Vagina (tissue), 2 donors: Measurements from ENCODE around the gene OR6K2. TPM values are rescaled to one million over a fixed set of nuclear protein-coding genes. Genes with fewer than 3 reads are reported as not detected.

Experiments
- DNase-seq, 2 donors: peaks; one replicate each; pipeline ENCODE4 v3.0.0-alpha.2; 2017; ENCODE audit errors: extremely low spot score in 2 of 2
- H3K27ac ChIP-seq: fragments of 200-600 bp; sonication (generic); one replicate; pipeline ENCODE4 v1.5.1; 2019
- H3K27me3 ChIP-seq: fragments of 200-600 bp; sonication (generic); one replicate; pipeline ENCODE4 v1.5.1; 2019
- H3K36me3 ChIP-seq, 2 donors: fragments of 200-600 bp; sonication (generic); one replicate each; pipeline ENCODE4 v1.5.1; 2017 to 2019
- H3K4me1 ChIP-seq: fragments of 200-600 bp; sonication (generic); one replicate; pipeline ENCODE4 v1.5.1; 2019
- H3K4me3 ChIP-seq, 2 donors: fragments of 200-600 bp; sonication (generic); 1 replicate in 1 of 2; 2 replicates in 1 of 2; pipeline ENCODE4 v1.5.1; 2016 to 2019
- H3K9me3 ChIP-seq: fragments of 200-600 bp; sonication (generic); one replicate; pipeline ENCODE4 v1.5.1; 2019
- CTCF ChIP-seq, 3 experiments: fragments of 450-650 bp in 2 of 3; fragments of 200-600 bp in 1 of 3; sonication (generic) in 1 of 3; IDR thresholded peaks; one replicate each; pipeline ENCODE4 v1.5.1; 2017 to 2019; ENCODE audit warnings: antibody characterized with exemption in 3 of 3, mild to moderate bottlenecking in 2 of 3, moderate library complexity in 2 of 3
- POLR2A ChIP-seq, 2 donors: fragments of 450-650 bp; IDR thresholded peaks; one replicate each; pipeline ENCODE4 v1.6.1; 2017; ENCODE audit warnings: antibody characterized with exemption in 2 of 2, mild to moderate bottlenecking in 2 of 2, moderate library complexity in 2 of 2
- POLR2AphosphoS5 ChIP-seq, 2 donors: sonication (generic); formaldehyde crosslinking; IDR thresholded peaks; one replicate each; pipeline ENCODE4 v1.9.0; 2017; ENCODE audit warnings: antibody characterized with exemption in 2 of 2, mild to moderate bottlenecking in 2 of 2, low read depth in 1 of 2; ENCODE audit not compliant: insufficient read depth in 1 of 2
- intact Hi-C: fragments of 100-400 bp; cut with DNase I; formaldehyde crosslinking; loops from one replicate; pipeline ENCODE4 v1.15.1; 2023
- total RNA-seq: library from RNA; depleted of rRNA; stranded (reverse); fragments of >200 nt; gene quantifications from one replicate; pipeline ENCODE4 v1.2.3, GENCODE V29; 2016

The OR6K2 gene
- total RNA-seq = not detected

- H3K27ac ChIP-seq = no peak within 1 kb of the TSS
- H3K4me1 ChIP-seq = no peaks in the 10 kb centered on the region
- H3K4me3 ChIP-seq = no peak within 1 kb of the TSS
- no peak for DNase-seq
- intact Hi-C loops = no loop called here
- H3K9me3 ChIP-seq = no peaks in the 10 kb centered on the region
- TF ChIP-seq CTCF (IDR thresholded peaks at IDR 0.05) (no peak), POLR2AphosphoS5 (IDR thresholded peaks at IDR 0.05; ENCODE audit: insufficient read depth in 1 of 2, low read depth in 1 of 2) (no peak), POLR2A (IDR thresholded peaks at IDR 0.05) (no peak)
- H3K36me3 ChIP-seq = no peaks in the 10 kb centered on the region
- H3K27me3 ChIP-seq = no peaks in the 10 kb centered on the region
Measured at GRCh38 chr1:158700552-158700951, at the start of gene OR6K2. TSS of gene OR6K2 (minus strand) at chr1:158700652. CDS start at chr1:158700652, 0 bp downstream.

- intact Hi-C loops = no loop called here
- no peaks in the 10 kb centered on the region for H3K9me3 ChIP-seq
- no peak for DNase-seq
- H3K4me1 ChIP-seq = no peaks in the 10 kb centered on the region
- H3K27ac ChIP-seq = no peak overlapping the region
- H3K36me3 ChIP-seq = no peaks in the 10 kb centered on the region
- no peak overlapping the region for H3K4me3 ChIP-seq
- no peak for TF ChIP-seq CTCF (IDR thresholded peaks at IDR 0.05)
- TF ChIP-seq POLR2A (IDR thresholded peaks at IDR 0.05) = no peak
- no peak for TF ChIP-seq POLR2AphosphoS5 (IDR thresholded peaks at IDR 0.05; ENCODE audit: insufficient read depth in 1 of 2, low read depth in 1 of 2)
- H3K27me3 ChIP-seq = no peaks in the 10 kb centered on the region
Measured at GRCh38 chr1:158735848-158736247, 35.4 kb upstream of the OR6K2 start.

- no peaks in the 10 kb centered on the region for H3K9me3 ChIP-seq
- TF ChIP-seq POLR2AphosphoS5 (IDR thresholded peaks at IDR 0.05; ENCODE audit: insufficient read depth in 1 of 2, low read depth in 1 of 2) (no peak), POLR2A (IDR thresholded peaks at IDR 0.05) (no peak)
- no peaks in the 10 kb centered on the region for H3K27me3 ChIP-seq
- H3K4me3 ChIP-seq = no peak overlapping the region
- intact Hi-C loops = no loop called here
- H3K4me1 ChIP-seq = no peaks in the 10 kb centered on the region
- H3K27ac ChIP-seq = no peak overlapping the region
- no peak for DNase-seq
- no peaks in the 10 kb centered on the region for H3K36me3 ChIP-seq
Measured at GRCh38 chr1:158732524-158732923, 32.1 kb upstream of the OR6K2 start.

- TF ChIP-seq CTCF (IDR thresholded peaks at IDR 0.05) (no peak), POLR2A (IDR thresholded peaks at IDR 0.05) (no peak), POLR2AphosphoS5 (IDR thresholded peaks at IDR 0.05; ENCODE audit: insufficient read depth in 1 of 2, low read depth in 1 of 2) (no peak)
- DNase-seq = no peak
- H3K4me3 ChIP-seq = no peak overlapping the region
- no peaks in the 10 kb centered on the region for H3K4me1 ChIP-seq
- H3K27ac ChIP-seq = no peak overlapping the region
- no peaks in the 10 kb centered on the region for H3K9me3 ChIP-seq
- H3K27me3 ChIP-seq = no peaks in the 10 kb centered on the region
- intact Hi-C loops = no loop called here
- H3K36me3 ChIP-seq = no peaks in the 10 kb centered on the region
Measured at GRCh38 chr1:158731707-158732106, 31.3 kb upstream of the OR6K2 start.

GRCh38 chr1:158730453-158730852, 30.0 kb upstream of the OR6K2 start:
- Histone ChIP-seq H3K27ac (no peak overlapping the region), H3K4me1 (no peaks in the 10 kb centered on the region), H3K36me3 (no peaks in the 10 kb centered on the region), H3K4me3 (no peak overlapping the region), H3K9me3 (no peaks in the 10 kb centered on the region), H3K27me3 (no peaks in the 10 kb centered on the region)
- DNase-seq = no peak
- intact Hi-C loops = no loop called here
- no peak for TF ChIP-seq POLR2A (IDR thresholded peaks at IDR 0.05)
- no peak for TF ChIP-seq POLR2AphosphoS5 (IDR thresholded peaks at IDR 0.05; ENCODE audit: insufficient read depth in 1 of 2, low read depth in 1 of 2)

GRCh38 chr1:158728510-158729225, 28.2 kb upstream of the OR6K2 start:
- no peaks in the 10 kb centered on the region for H3K36me3 ChIP-seq
- no peaks in the 10 kb centered on the region for H3K27me3 ChIP-seq
- no peak overlapping the region for H3K27ac ChIP-seq
- TF ChIP-seq CTCF (IDR thresholded peaks at IDR 0.05) = no peak
- TF ChIP-seq POLR2AphosphoS5 (IDR thresholded peaks at IDR 0.05; ENCODE audit: insufficient read depth in 1 of 2, low read depth in 1 of 2) = no peak
- TF ChIP-seq POLR2A (IDR thresholded peaks at IDR 0.05) = no peak
- no peaks in the 10 kb centered on the region for H3K9me3 ChIP-seq
- no peak for DNase-seq
- H3K4me3 ChIP-seq = no peak overlapping the region
- no peaks in the 10 kb centered on the region for H3K4me1 ChIP-seq
- intact Hi-C loops = no loop called here
